Activated CD4-positive, alpha-beta T cell treated with anti-CD3 and anti-CD28 coated beads, Interleukin-2, amount 10 ng/mL, durations not matched to agents 7 days and 5 days (primary cell): ENCODE results near the gene RIPOR2. TPM values are rescaled to one million over a fixed set of nuclear protein-coding genes. Genes with fewer than 3 reads are reported as not detected.

Experiments used
- CTCF ChIA-PET: fragments of 350-600 bp; sonication (Branson Sonifier 250); formaldehyde crosslinking; loops from one replicate; lab custom pipeline; 2021; ENCODE audit warnings: antibody characterized with exemption; lab: Charles Lee
- POLR2A ChIA-PET: fragments of 350-600 bp; sonication (Branson Sonifier 250); formaldehyde crosslinking; loops from one replicate; lab custom pipeline; 2021; ENCODE audit warnings: antibody characterized with exemption; lab: Charles Lee
- DNase-seq: peaks from one replicate; pipeline ENCODE4 v3.0.0-alpha.2; 2020
- H3K27ac Mint-ChIP-seq: one replicate; pipeline ENCODE4 v1.8.0; 2021; ENCODE audit warnings: mild to moderate bottlenecking, moderate library complexity, mixed read lengths
- H3K27me3 Mint-ChIP-seq: one replicate; pipeline ENCODE4 v1.8.0; 2021; ENCODE audit warnings: mixed read lengths
- H3K36me3 Mint-ChIP-seq: one replicate; pipeline ENCODE4 v1.8.0; 2021; ENCODE audit warnings: low read depth, mixed read lengths
- H3K4me1 Mint-ChIP-seq: one replicate; pipeline ENCODE4 v1.8.0; 2021; ENCODE audit warnings: mixed read lengths
- H3K4me3 Mint-ChIP-seq: one replicate; pipeline ENCODE4 v1.8.0; 2021; ENCODE audit warnings: mild to moderate bottlenecking, moderate library complexity, mixed read lengths
- H3K9me3 Mint-ChIP-seq: one replicate; pipeline ENCODE4 v1.8.0; 2021; ENCODE audit warnings: mixed read lengths
- total RNA-seq, 2 experiments: library from RNA; stranded (reverse); gene quantifications; one replicate each; pipeline ENCODE4 v1.2.3, GENCODE V29; 2021

Gene RIPOR2
- total RNA-seq, 2 experiments from 2014 or later: 287 to 303 TPM

DNA sequence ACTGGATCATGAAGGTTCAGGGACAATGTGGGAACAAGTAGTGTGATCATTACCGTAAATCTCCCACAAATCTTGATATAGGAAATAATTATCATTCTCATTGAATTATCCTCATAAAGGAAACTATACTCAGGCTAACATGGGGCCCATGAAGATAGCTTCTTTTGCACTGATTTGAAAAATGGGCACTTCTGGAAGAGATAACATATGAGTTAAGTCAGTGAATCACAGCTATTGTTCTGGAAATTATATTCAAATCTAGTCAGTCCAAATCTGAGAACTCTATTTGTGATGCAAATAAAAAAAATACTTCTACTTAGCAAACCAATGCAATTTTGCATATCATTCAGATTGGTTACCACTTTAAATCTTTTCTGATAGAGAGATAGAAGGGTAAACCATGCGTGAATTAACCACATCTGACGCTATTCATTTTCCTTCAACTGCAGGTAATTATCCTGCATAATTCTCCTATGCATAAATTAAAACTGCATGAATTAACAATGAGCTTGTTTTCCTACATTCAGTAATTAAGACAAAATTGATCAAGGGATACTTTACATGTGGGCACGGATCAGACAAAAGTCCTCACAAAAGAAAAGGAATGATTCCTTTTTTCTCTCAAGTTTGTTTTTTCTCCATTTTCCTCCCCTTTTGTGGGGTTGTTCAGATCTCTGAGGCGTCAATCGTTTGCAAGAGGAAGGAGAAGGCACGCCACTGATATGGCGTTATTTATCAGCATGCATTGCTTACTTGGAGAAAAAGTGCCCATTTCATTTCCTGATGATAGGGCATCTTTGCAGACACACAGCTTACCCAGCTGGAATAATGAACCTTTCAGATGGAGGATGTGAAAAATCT is 36.4 kb downstream of the RIPOR2 start:
- Mint-ChIP-seq H3K9me3 (no peaks in the 10 kb centered on the region), H3K4me1 (peaks cover 82% of the 10 kb centered on the region), H3K4me3 (peak overlapping the region; percentile 33), H3K36me3 (peaks cover 89% of the 10 kb centered on the region), H3K27me3 (no peaks in the 10 kb centered on the region), H3K27ac (peak overlapping the region; percentile 66)
- ChIA-PET CTCF (interaction anchor here (0.9 to 3.5 kb wide), 13 partner anchors 8 to 128 kb away, joined by 3 to 35 read pairs (median 5); no protein-coding TSS in a partner anchor), POLR2A (interaction anchor here (0.5 to 0.7 kb wide), 5 partner anchors 14 to 1284 kb away, joined by 3 to 4 read pairs (median 3); no protein-coding TSS in a partner anchor)
- DNase-seq: no peak

DNA sequence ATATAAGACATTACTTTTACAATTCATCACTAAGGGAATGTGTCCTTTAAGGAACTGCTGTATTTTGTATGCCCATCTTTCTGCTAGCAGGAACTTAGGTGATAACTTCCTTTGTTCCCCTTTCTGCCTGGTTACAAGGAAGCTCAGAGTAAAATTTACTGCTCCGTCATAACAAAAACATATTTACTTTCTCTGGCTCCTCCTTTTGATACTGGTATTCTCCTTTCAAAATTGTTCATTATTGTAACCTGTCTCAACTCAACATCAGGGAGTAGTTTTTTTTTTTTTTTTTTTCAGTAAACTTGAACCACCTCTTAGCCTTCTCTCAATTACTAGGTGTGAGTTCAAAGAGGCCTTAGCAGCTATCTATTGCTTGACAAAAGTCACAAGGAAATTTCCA is 37.1 kb downstream of the RIPOR2 start:
- peaks cover 82% of the 10 kb centered on the region for H3K4me1 Mint-ChIP-seq
- POLR2A ChIA-PET: interaction anchor here (0.6 kb wide), 2 partner anchors 22 to 38 kb away, joined by 3 to 4 read pairs; no protein-coding TSS in a partner anchor
- H3K27me3 Mint-ChIP-seq: no peaks in the 10 kb centered on the region
- no peaks in the 10 kb centered on the region for H3K9me3 Mint-ChIP-seq
- H3K27ac Mint-ChIP-seq: no peak overlapping the region
- CTCF ChIA-PET: interaction anchor here (0.9 to 3.5 kb wide), 11 partner anchors 10 to 119 kb away, joined by 3 to 35 read pairs (median 5); no protein-coding TSS in a partner anchor
- no peak overlapping the region for H3K4me3 Mint-ChIP-seq
- no peak for DNase-seq
- H3K36me3 Mint-ChIP-seq: peaks cover 89% of the 10 kb centered on the region

DNA sequence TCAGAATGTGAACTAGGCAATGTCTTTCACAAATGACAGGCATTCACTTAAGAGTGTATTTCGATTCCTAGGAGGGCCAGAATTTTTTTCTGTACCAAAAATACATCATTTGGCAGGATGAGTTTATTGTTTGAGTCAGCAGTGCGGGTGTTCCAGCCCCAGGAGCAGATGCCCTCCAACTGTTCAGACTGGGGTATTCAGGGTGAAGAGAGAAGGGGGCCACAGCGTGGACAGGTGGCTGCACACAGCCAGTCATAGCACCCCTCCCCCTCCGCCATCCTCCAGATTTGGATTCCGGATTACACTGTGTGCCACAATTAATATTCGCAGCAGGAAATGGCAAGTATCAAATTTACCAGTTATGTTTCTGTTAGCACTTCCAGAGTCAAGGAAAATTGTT is 38.6 kb downstream of the RIPOR2 start:
- no peak for DNase-seq
- ChIA-PET POLR2A (no interaction called here), CTCF (no interaction called here)
- Mint-ChIP-seq H3K27ac (no peak overlapping the region), H3K9me3 (no peaks in the 10 kb centered on the region), H3K36me3 (peaks cover 90% of the 10 kb centered on the region), H3K27me3 (no peaks in the 10 kb centered on the region), H3K4me3 (no peak overlapping the region), H3K4me1 (peaks cover 82% of the 10 kb centered on the region)

DNA sequence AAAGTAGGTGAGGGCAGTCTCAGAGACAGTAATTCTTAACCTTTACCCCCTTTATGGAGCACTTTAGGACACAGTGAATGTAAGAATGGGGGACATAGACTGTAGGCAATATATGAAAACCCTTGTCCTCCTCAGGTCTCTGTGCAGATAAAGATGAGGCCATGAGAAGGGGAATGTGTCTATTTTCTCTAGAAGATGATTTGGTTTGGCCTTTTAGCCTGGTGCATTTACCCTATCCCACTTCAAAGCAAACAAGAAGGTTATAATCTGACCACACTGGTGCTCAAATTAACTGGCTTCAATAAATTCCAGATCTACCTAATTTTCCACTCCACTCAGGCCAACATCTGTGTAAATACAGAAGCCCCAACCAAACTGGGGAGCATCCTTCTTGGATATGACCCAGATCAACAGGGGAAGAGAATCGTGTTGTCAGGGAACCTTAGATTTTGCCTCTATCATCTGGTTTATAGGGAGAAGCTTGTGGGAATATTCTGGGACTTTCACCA is 42.4 kb downstream of the RIPOR2 start:
- H3K27ac Mint-ChIP-seq: peak overlapping the region; percentile 60
- ChIA-PET CTCF (interaction anchor here (0.6 kb wide), 2 partner anchors 25 to 29 kb away, joined by 3 read pairs; no protein-coding TSS in a partner anchor), POLR2A (no interaction called here)
- no peak overlapping the region for H3K4me3 Mint-ChIP-seq
- H3K4me1 Mint-ChIP-seq: peaks cover 69% of the 10 kb centered on the region
- H3K27me3 Mint-ChIP-seq: no peaks in the 10 kb centered on the region
- H3K36me3 Mint-ChIP-seq: peaks cover 77% of the 10 kb centered on the region
- no peaks in the 10 kb centered on the region for H3K9me3 Mint-ChIP-seq
- DNase-seq: no peak

DNA sequence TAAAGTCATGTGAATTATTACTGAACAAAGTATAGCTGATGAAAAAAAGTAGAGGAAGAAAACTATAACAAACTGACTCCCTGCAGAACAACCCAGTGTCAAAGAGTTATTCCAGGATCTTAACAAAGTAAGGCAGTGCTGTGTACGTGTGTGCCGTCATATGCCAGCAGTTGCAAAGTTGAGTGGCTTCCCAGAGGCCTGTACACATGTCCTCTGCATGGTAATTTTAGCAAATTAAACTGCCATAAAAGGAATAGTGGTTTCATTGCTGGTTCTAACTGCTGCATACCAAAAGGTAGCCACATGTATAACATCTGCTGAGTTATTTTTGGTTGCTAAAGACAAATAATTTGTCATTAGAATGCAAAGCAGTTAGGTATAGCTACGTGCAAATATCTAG is 44.8 kb downstream of the RIPOR2 start:
- Mint-ChIP-seq H3K4me1 (peaks cover 74% of the 10 kb centered on the region), H3K27me3 (no peaks in the 10 kb centered on the region), H3K9me3 (no peaks in the 10 kb centered on the region), H3K36me3 (peaks cover 75% of the 10 kb centered on the region), H3K27ac (no peak overlapping the region), H3K4me3 (no peak overlapping the region)
- ChIA-PET CTCF (interaction anchor here (0.6 to 1.4 kb wide), 4 partner anchors 9 to 181 kb away, joined by 3 to 4 read pairs (median 4); no protein-coding TSS in a partner anchor), POLR2A (no interaction called here)
- DNase-seq: no peak

DNA sequence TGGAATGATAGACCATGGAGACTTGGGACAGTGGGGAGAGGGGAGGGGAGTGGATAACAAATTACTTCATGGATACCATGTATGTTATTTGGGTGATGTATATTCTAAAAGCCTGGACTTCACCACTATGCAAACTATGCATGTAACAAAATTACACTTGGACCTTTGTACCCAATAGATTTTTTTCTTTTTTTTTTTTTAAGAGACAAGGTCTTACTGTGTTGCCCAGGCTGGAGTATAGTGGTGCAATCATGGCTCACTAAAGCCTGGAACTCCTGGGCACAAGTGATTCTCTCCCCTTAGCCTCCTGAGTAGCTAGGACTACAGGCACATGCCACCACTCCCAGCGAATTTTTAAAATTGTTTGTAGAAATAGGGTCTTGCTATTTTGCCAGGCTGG is 45.3 kb downstream of the RIPOR2 start:
- Mint-ChIP-seq H3K27me3 (no peaks in the 10 kb centered on the region), H3K27ac (no peak overlapping the region), H3K4me1 (peaks cover 75% of the 10 kb centered on the region), H3K9me3 (no peaks in the 10 kb centered on the region), H3K4me3 (no peak overlapping the region), H3K36me3 (peaks cover 73% of the 10 kb centered on the region)
- POLR2A ChIA-PET: no interaction called here
- CTCF ChIA-PET: interaction anchor here (1.4 kb wide), 1 partner anchor 119 kb away, joined by 4 read pairs; no protein-coding TSS in a partner anchor
- no peak for DNase-seq

DNA sequence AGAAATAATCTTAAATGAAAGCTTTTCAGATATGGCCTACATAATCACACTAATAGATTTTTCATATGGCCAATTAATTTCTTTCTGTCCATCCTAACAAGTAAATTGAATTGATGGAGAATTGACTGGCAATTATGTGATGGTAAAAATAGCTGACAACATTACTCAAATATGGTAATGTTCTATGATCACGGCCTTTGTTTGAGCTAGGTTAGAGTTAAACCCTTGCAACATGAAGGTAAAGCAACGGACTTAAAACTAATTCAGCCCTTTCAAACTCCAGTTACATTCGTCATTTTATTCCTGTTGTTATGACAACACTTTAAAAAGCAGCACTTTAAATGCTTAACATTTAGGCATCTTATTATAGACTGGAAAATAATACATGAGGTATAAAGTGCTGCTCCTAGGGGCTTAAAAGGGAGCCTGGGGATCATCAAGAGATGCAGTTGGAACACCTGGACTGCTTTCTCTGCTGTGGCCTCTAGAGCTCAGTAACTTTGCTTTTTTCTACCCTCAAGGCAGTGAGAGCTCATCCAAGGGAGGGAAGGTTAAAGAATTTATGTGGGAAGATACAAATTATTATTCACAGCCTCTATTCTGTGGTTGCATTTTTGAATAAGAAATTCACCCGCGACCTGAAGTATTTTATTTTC is 46.9 kb downstream of the RIPOR2 start:
- H3K4me3 Mint-ChIP-seq: no peak overlapping the region

DNA sequence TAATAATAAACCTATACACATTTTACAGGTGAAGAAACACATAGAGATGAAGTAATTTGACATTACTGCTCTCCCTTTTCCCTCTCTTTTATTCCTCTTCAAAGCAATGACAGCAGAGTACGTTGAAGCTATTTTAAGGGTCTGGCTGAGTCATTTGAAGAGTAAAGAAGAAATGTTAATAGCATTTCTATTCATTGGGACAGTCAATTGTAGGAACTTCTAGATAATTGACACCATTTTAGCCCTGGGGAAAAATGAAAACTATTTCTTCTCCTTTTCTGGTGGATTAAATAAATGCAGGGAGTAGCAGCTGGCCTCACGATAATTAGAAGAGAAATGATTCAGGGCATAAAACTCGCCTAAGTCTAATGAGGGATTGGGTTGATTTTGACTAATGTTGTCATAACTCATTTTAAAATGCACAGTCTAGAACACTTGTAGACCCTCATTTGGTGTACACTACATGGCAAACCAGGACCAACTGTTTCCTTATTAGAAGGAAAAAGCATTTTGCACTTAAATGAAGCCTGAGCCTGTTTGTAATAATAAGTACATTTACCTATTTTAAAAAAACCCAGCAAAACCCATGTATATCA is 48.1 kb downstream of the RIPOR2 start:
- peaks cover 74% of the 10 kb centered on the region for H3K4me1 Mint-ChIP-seq
- ChIA-PET POLR2A (no interaction called here), CTCF (interaction anchor here (0.6 to 1.4 kb wide), 5 partner anchors 12 to 139 kb away, joined by 3 to 9 read pairs (median 3); no protein-coding TSS in a partner anchor)
- no peak overlapping the region for H3K4me3 Mint-ChIP-seq
- no peaks in the 10 kb centered on the region for H3K27me3 Mint-ChIP-seq
- DNase-seq: no peak
- H3K9me3 Mint-ChIP-seq: no peaks in the 10 kb centered on the region
- peaks cover 68% of the 10 kb centered on the region for H3K36me3 Mint-ChIP-seq
- no peak overlapping the region for H3K27ac Mint-ChIP-seq

More for the DNA sequence above, 46.9 kb downstream of the RIPOR2 start:
- POLR2A ChIA-PET: no interaction called here
- CTCF ChIA-PET: interaction anchor here (0.6 to 1.4 kb wide), 4 partner anchors 9 to 299 kb away, joined by 3 to 9 read pairs (median 4); no protein-coding TSS in a partner anchor
- Mint-ChIP-seq H3K27ac (no peak overlapping the region), H3K4me1 (peaks cover 73% of the 10 kb centered on the region), H3K9me3 (no peaks in the 10 kb centered on the region), H3K27me3 (no peaks in the 10 kb centered on the region), H3K36me3 (peaks cover 68% of the 10 kb centered on the region)
- DNase-seq: no peak

DNA sequence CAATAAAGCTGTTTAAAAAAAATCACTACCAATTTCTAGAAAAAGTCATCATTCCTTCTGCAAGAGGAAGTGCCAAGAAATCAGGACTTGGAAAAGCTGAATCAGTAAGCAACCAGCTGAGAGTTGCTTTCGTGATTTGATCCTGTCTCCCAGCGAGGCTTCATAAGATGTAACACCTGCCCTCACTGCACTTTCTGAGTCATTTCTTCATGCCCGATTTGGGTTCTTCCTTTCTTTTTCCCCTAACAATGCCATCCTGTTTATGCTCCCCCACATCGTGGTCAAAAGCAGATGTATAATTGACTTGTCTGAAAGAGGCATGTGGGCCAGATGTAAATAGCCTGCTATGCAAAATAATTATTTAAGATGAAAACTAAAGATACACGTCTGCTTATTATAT is 52.1 kb downstream of the RIPOR2 start:
- no peak overlapping the region for H3K4me3 Mint-ChIP-seq
- H3K27ac Mint-ChIP-seq: peak overlapping the region; percentile 77
- peaks cover 3% of the 10 kb centered on the region for H3K9me3 Mint-ChIP-seq
- peaks cover 77% of the 10 kb centered on the region for H3K36me3 Mint-ChIP-seq
- CTCF ChIA-PET: interaction anchor here (1.8 kb wide), 1 partner anchor 12 kb away, joined by 6 read pairs; no protein-coding TSS in a partner anchor
- peaks cover 75% of the 10 kb centered on the region for H3K4me1 Mint-ChIP-seq
- no peak for DNase-seq
- POLR2A ChIA-PET: no interaction called here
- no peaks in the 10 kb centered on the region for H3K27me3 Mint-ChIP-seq

DNA sequence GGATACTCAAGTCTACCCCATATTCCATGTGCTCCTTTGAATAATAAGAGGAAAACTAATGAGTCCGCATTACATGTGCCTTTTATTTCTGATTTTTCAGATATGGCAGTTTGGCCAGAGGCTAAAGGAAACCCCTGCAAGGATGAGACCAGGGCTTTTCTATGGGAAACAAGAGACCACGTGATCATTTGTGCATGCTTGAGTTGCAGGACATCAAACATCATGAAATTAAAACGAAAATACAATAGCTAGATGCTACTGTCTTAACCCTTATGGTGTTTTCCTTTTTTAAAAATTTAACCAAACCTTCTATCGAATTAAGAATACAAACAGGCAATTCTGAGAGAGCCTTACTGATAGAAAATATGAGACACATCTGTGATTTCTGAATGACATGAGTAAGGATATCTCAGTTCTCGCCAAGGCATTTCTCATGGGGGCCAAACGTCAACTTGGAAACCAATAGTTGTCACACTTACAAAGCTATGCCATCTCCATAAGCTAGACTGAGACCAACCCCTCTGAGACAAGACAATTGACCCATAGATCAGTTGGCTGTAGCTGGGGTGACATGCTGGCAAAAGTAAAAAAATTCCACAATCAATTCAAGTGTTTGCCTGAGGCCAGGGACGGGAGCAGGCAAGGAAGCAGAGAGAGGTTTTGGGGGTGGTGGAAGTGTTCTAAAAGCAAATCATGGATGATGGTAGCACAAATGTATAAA is 52.8 kb downstream of the RIPOR2 start:
- H3K4me3 Mint-ChIP-seq: no peak overlapping the region

DNA sequence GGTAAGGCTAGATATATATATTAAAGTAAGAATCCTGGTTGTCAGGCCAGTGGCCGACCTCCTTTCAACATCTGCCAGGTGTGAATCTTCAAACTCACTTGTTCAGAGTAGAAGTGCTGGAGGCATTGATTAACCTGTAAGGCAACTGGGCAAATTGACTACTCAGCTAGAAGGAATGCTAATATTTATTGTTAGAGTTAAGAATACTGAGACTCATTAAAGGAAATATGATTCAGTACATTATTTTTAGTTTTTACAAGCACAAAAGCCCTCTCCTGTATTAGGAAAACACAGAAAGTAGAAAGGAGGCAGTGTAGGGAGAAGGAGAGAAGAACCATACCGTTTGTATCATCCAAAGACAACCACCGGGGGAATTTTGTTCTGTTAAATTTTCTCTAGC is 53.5 kb downstream of the RIPOR2 start:
- Mint-ChIP-seq H3K4me1 (peaks cover 72% of the 10 kb centered on the region), H3K36me3 (peaks cover 84% of the 10 kb centered on the region), H3K27ac (no peak overlapping the region), H3K4me3 (no peak overlapping the region), H3K27me3 (no peaks in the 10 kb centered on the region), H3K9me3 (peaks cover 10% of the 10 kb centered on the region)
- CTCF ChIA-PET: interaction anchor here (0.6 to 1.8 kb wide), 6 partner anchors 10 to 143 kb away, joined by 3 to 6 read pairs (median 3); no protein-coding TSS in a partner anchor
- DNase-seq: no peak
- POLR2A ChIA-PET: no interaction called here

More for the DNA sequence above, 52.8 kb downstream of the RIPOR2 start:
- Mint-ChIP-seq H3K27me3 (no peaks in the 10 kb centered on the region), H3K36me3 (peaks cover 82% of the 10 kb centered on the region), H3K27ac (peak overlapping the region; percentile 77), H3K4me1 (peaks cover 72% of the 10 kb centered on the region), H3K9me3 (peaks cover 5% of the 10 kb centered on the region)
- CTCF ChIA-PET: interaction anchor here (1.0 to 1.8 kb wide), 5 partner anchors 11 to 135 kb away, joined by 3 to 6 read pairs (median 3); no protein-coding TSS in a partner anchor
- DNase-seq: no peak
- POLR2A ChIA-PET: no interaction called here
